ENCODE results near the gene SH3D19. TPM values are rescaled to one million over a fixed set of nuclear protein-coding genes. Genes with fewer than 3 reads are reported as not detected.

Gene SH3D19
- total and polyA plus RNA-seq, 2 experiments from 2014 or later: 28.2 to 54.7 TPM

- Histone ChIP-seq H3K27ac (no peak overlapping the region), H3K4me2 (no peak overlapping the region), H3K36me3 (replicated peaks; ENCODE audit: insufficient read depth, low read depth) (no peaks in the 10 kb centered on the region), H3K4me1 (ENCODE audit: insufficient read depth) (no peaks in the 10 kb centered on the region), H3K79me2 (peaks cover 94% of the 10 kb centered on the region), H3K9me2 (replicated peaks; ENCODE audit: insufficient read depth) (no peaks in the 10 kb centered on the region), H3K27me3 (no peaks in the 10 kb centered on the region), H4K20me1 (ENCODE audit: insufficient read depth, poor library complexity, severe bottlenecking) (no peaks in the 10 kb centered on the region), H3K9me3 (ENCODE audit: low read depth) (no peaks in the 10 kb centered on the region), H2AFZ (no peak overlapping the region), H3K4me3 (no peak overlapping the region)
- DNase-seq (ENCODE audit: low spot score): no peak
- TF ChIP-seq CTCF (IDR thresholded peaks at IDR 0.05; ENCODE audit: poor library complexity) (no peak), EZH2phosphoT487 (IDR thresholded peaks at IDR 0.05; ENCODE audit: low read depth, severe bottlenecking, unreplicated experiment) (no peak), EZH2 (IDR thresholded peaks at IDR 0.05; ENCODE audit: borderline replicate concordance) (no peak)
Observed at GRCh38 chr4:151304226-151304625, 21.2 kb downstream of the SH3D19 start.

- no peaks in the 10 kb centered on the region for H3K9me3 ChIP-seq (ENCODE audit: low read depth)
- no peak overlapping the region for H3K27ac ChIP-seq
- no peak for DNase-seq (ENCODE audit: low spot score)
- no peaks in the 10 kb centered on the region for H4K20me1 ChIP-seq (ENCODE audit: insufficient read depth, poor library complexity, severe bottlenecking)
- no peak overlapping the region for H3K4me3 ChIP-seq
- no peaks in the 10 kb centered on the region for H3K36me3 ChIP-seq (replicated peaks; ENCODE audit: insufficient read depth, low read depth)
- H3K79me2 ChIP-seq: peaks cover 93% of the 10 kb centered on the region
- H3K4me2 ChIP-seq: no peak overlapping the region
- WGBS (ENCODE audit: low lambda C conversion rate, missing lambda C conversion rate): 81% methylated on average over 4 of the region's 4 CpGs
- no peaks in the 10 kb centered on the region for H3K27me3 ChIP-seq
- no peaks in the 10 kb centered on the region for H3K4me1 ChIP-seq (ENCODE audit: insufficient read depth)
- no peak for TF ChIP-seq EZH2 (IDR thresholded peaks at IDR 0.05; ENCODE audit: borderline replicate concordance)
- TF ChIP-seq CTCF (IDR thresholded peaks at IDR 0.05; ENCODE audit: poor library complexity): no peak
- TF ChIP-seq EZH2phosphoT487 (IDR thresholded peaks at IDR 0.05; ENCODE audit: low read depth, severe bottlenecking, unreplicated experiment): no peak
- no peaks in the 10 kb centered on the region for H3K9me2 ChIP-seq (replicated peaks; ENCODE audit: insufficient read depth)
- H2AFZ ChIP-seq: no peak overlapping the region
Observed at GRCh38 chr4:151302432-151302831, 23.0 kb downstream of the SH3D19 start.

DNA sequence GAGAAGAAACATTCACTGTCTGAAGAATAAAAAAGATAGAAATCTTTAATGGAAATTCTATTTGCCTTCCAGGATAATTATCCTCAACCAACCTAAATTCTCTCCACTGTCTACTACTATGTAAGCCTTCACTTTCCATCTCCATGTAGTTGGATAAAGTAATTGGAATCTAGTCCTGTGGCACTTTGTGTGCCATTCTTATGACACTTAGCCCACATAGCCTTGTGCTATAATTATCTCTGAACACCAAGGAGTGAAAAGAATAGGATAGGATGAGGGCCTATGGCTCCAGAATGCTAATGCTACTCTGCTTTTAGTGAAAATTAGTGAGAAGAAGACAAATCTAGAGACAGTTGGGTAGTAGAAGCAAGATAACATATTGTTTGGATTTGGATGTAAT lies 28.2 kb downstream of the SH3D19 start:
- Histone ChIP-seq H3K27me3 (no peaks in the 10 kb centered on the region), H4K20me1 (ENCODE audit: insufficient read depth, poor library complexity, severe bottlenecking) (peaks cover 3% of the 10 kb centered on the region), H3K4me2 (no peak overlapping the region), H3K9me3 (ENCODE audit: low read depth) (no peaks in the 10 kb centered on the region), H3K79me2 (peaks cover 92% of the 10 kb centered on the region), H3K9me2 (replicated peaks; ENCODE audit: insufficient read depth) (no peaks in the 10 kb centered on the region), H3K27ac (no peak overlapping the region), H2AFZ (no peak overlapping the region), H3K4me1 (ENCODE audit: insufficient read depth) (no peaks in the 10 kb centered on the region), H3K36me3 (replicated peaks; ENCODE audit: insufficient read depth, low read depth) (no peaks in the 10 kb centered on the region), H3K4me3 (no peak overlapping the region)
- no peak for DNase-seq (ENCODE audit: low spot score)
- TF ChIP-seq CTCF (IDR thresholded peaks at IDR 0.05; ENCODE audit: poor library complexity) (no peak), EZH2phosphoT487 (IDR thresholded peaks at IDR 0.05; ENCODE audit: low read depth, severe bottlenecking, unreplicated experiment) (no peak), EZH2 (IDR thresholded peaks at IDR 0.05; ENCODE audit: borderline replicate concordance) (no peak)

- Histone ChIP-seq H3K27ac (no peak overlapping the region), H3K4me1 (ENCODE audit: insufficient read depth) (no peaks in the 10 kb centered on the region), H3K36me3 (replicated peaks; ENCODE audit: insufficient read depth, low read depth) (no peaks in the 10 kb centered on the region), H3K4me2 (no peak overlapping the region), H3K4me3 (no peak overlapping the region), H3K79me2 (peaks cover 92% of the 10 kb centered on the region), H4K20me1 (ENCODE audit: insufficient read depth, poor library complexity, severe bottlenecking) (peaks cover 3% of the 10 kb centered on the region), H2AFZ (no peak overlapping the region), H3K9me3 (ENCODE audit: low read depth) (no peaks in the 10 kb centered on the region), H3K9me2 (replicated peaks; ENCODE audit: insufficient read depth) (no peaks in the 10 kb centered on the region), H3K27me3 (no peaks in the 10 kb centered on the region)
- 72% methylated on average over 3 of the region's 3 CpGs for WGBS (ENCODE audit: low lambda C conversion rate, missing lambda C conversion rate)
- TF ChIP-seq CTCF (IDR thresholded peaks at IDR 0.05; ENCODE audit: poor library complexity): no peak
- TF ChIP-seq EZH2 (IDR thresholded peaks at IDR 0.05; ENCODE audit: borderline replicate concordance): no peak
- no peak for TF ChIP-seq EZH2phosphoT487 (IDR thresholded peaks at IDR 0.05; ENCODE audit: low read depth, severe bottlenecking, unreplicated experiment)
- no peak for DNase-seq (ENCODE audit: low spot score)
Observed at GRCh38 chr4:151296227-151296626, 29.2 kb downstream of the SH3D19 start.

Measured in hepatocyte (in vitro differentiated cells).